ENCODE results near the gene CLIC4.
"Not testable (repeated sequence)": the region's sequence is repeated elsewhere in the genome, so short reads cannot be mapped to it uniquely, and the experiment has no call there.

CLIC4 gene

GRCh38 chr1:24748191-24749121 lies 3.2 kb downstream of the CLIC4 start:
- no peak for DNase-seq

GRCh38 chr1:24749252-24749651 lies 4.0 kb downstream of the CLIC4 start:
- DNase-seq = no peak

- no peak for DNase-seq
Measured at GRCh38 chr1:24749886-24750285, 4.6 kb downstream of the CLIC4 start.

- no peak for DNase-seq
Measured at GRCh38 chr1:24751833-24752232, 6.6 kb downstream of the CLIC4 start.

GRCh38 chr1:24752305-24752704 lies 7.1 kb downstream of the CLIC4 start:
- DNase-seq = no peak

- no peak for DNase-seq
Measured at GRCh38 chr1:24754229-24754628, 9.0 kb downstream of the CLIC4 start.

GRCh38 chr1:24755323-24755722 lies 10.1 kb downstream of the CLIC4 start:
- not testable (repeated sequence) for DNase-seq

- DNase-seq = no peak
Measured at GRCh38 chr1:24756395-24756794, 11.1 kb downstream of the CLIC4 start.

GRCh38 chr1:24759492-24759891 lies 14.2 kb downstream of the CLIC4 start:
- no peak for DNase-seq

GRCh38 chr1:24761582-24761981 lies 16.3 kb downstream of the CLIC4 start:
- DNase-seq = no peak

- no peak for DNase-seq
Measured at GRCh38 chr1:24762133-24762676, 17.0 kb downstream of the CLIC4 start.

- DNase-seq = no peak
Measured at GRCh38 chr1:24763671-24764070, 18.4 kb downstream of the CLIC4 start.

GRCh38 chr1:24764439-24764838 lies 19.2 kb downstream of the CLIC4 start:
- DNase-seq = no peak

GRCh38 chr1:24764848-24765247 lies 19.6 kb downstream of the CLIC4 start:
- DNase-seq = no peak

- DNase-seq = no peak
Measured at GRCh38 chr1:24765308-24765988, 20.2 kb downstream of the CLIC4 start.

GRCh38 chr1:24767351-24767750 lies 22.1 kb downstream of the CLIC4 start:
- no peak for DNase-seq

GRCh38 chr1:24768873-24769605 lies 23.8 kb downstream of the CLIC4 start:
- DNase-seq = no peak

- no peak for DNase-seq
Measured at GRCh38 chr1:24769656-24770651, 24.7 kb downstream of the CLIC4 start.

- no peak for DNase-seq
Measured at GRCh38 chr1:24770881-24771280, 25.6 kb downstream of the CLIC4 start.

GRCh38 chr1:24771574-24771973 lies 26.3 kb downstream of the CLIC4 start:
- no peak for DNase-seq

GRCh38 chr1:24773618-24774017 lies 28.4 kb downstream of the CLIC4 start:
- no peak for DNase-seq

GRCh38 chr1:24775348-24775747 lies 30.1 kb downstream of the CLIC4 start:
- DNase-seq = no peak
